Neuronal stem cell (in vitro differentiated cells): Measurements from ENCODE around the gene UBXN6.
A peak's percentile ranks its signal among the peaks of the same experiment; 100 is the strongest.

ENCODE experiments used
- DNase-seq: peaks from one replicate; pipeline ENCODE4 v3.0.0-alpha.2; 2013; ENCODE audit warnings: low spot score
- H2AFZ ChIP-seq: one replicate; pipeline ENCODE4 v1.6.1; 2013; ENCODE audit warnings: mild to moderate bottlenecking, low read length, inconsistent platforms
- H2AK5ac ChIP-seq: 2 replicates; pipeline ENCODE4 v1.6.1; 2013; ENCODE audit warnings: low read depth, mild to moderate bottlenecking, inconsistent platforms, low read length, moderate library complexity, mixed read lengths
- H2BK120ac ChIP-seq: 2 replicates; pipeline ENCODE4 v1.6.1; 2013; ENCODE audit warnings: low read depth, mild to moderate bottlenecking, inconsistent platforms, low read length, moderate library complexity, mixed read lengths
- H2BK12ac ChIP-seq: one replicate; pipeline ENCODE4 v1.6.1; 2013; ENCODE audit warnings: low read length, inconsistent platforms
- H2BK15ac ChIP-seq: 2 replicates; pipeline ENCODE4 v1.6.1; 2013; ENCODE audit warnings: mild to moderate bottlenecking, low read length, inconsistent platforms, mixed read lengths
- H2BK5ac ChIP-seq: one replicate; pipeline ENCODE4 v1.6.1; 2013; ENCODE audit warnings: inconsistent platforms, mild to moderate bottlenecking, low read length, moderate library complexity
- H3K14ac ChIP-seq: one replicate; pipeline ENCODE4 v1.6.1; 2013; ENCODE audit warnings: low read length, inconsistent platforms
- H3K18ac ChIP-seq: 2 replicates; pipeline ENCODE4 v1.6.1; 2013; ENCODE audit warnings: low read length, inconsistent platforms
- H3K23ac ChIP-seq: 2 replicates; pipeline ENCODE4 v1.6.1; 2013; ENCODE audit warnings: low read depth, mild to moderate bottlenecking, mixed read lengths, low read length, inconsistent platforms; ENCODE audit not compliant: poor library complexity
- H3K27ac ChIP-seq: replicated peaks from 3 replicates; pipeline ENCODE4 v1.5.1; 2013; ENCODE audit warnings: low read length, inconsistent platforms
- H3K27me3 ChIP-seq, 3 experiments: 2 replicates each; pipeline ENCODE4 v1.6.1; 2013; ENCODE audit warnings: low read length in 3 of 3, mild to moderate bottlenecking in 2 of 3, inconsistent platforms in 1 of 3, low read depth in 1 of 3, mixed read lengths in 1 of 3, moderate library complexity in 1 of 3; ENCODE audit not compliant: control insufficient read depth in 3 of 3, insufficient read depth in 3 of 3
- H3K36me3 ChIP-seq, 2 donors: replicated peaks in 1 of 2; 2 replicates each; pipeline ENCODE4 v1.6.1; 2013; ENCODE audit warnings: low read length in 2 of 2; ENCODE audit not compliant: control insufficient read depth in 2 of 2, insufficient read depth in 2 of 2
- H3K4ac ChIP-seq: 2 replicates; pipeline ENCODE4 v1.6.1; 2013; ENCODE audit warnings: inconsistent platforms, mild to moderate bottlenecking, low read length, moderate library complexity
- H3K4me1 ChIP-seq, 2 donors: 1 replicate in 1 of 2; 2 replicates in 1 of 2; pipeline ENCODE4 v1.6.1; 2013; ENCODE audit warnings: low read length in 2 of 2, low read depth in 1 of 2; ENCODE audit not compliant: control insufficient read depth in 2 of 2, insufficient read depth in 1 of 2
- H3K4me2 ChIP-seq: one replicate; pipeline ENCODE4 v1.6.1; 2013; ENCODE audit warnings: mild to moderate bottlenecking, low read length, inconsistent platforms; ENCODE audit not compliant: insufficient read depth, poor library complexity, severe bottlenecking
- H3K4me3 ChIP-seq, 2 donors: 2 replicates each; pipeline ENCODE4 v1.5.1; 2013; ENCODE audit warnings: low read length in 2 of 2, mild to moderate bottlenecking in 2 of 2, inconsistent platforms in 1 of 2, moderate library complexity in 1 of 2
- H3K79me1 ChIP-seq: one replicate; pipeline ENCODE4 v1.6.1; 2013; ENCODE audit warnings: low read depth, mild to moderate bottlenecking, inconsistent platforms, low read length, moderate library complexity
- H3K9ac ChIP-seq: one replicate; pipeline ENCODE4 v1.6.1; 2013; ENCODE audit warnings: mild to moderate bottlenecking, low read depth, low read length, inconsistent platforms; ENCODE audit not compliant: poor library complexity
- H3K9me3 ChIP-seq, 2 donors: replicated peaks in 1 of 2; 2 replicates each; pipeline versions ENCODE3 to v1.6.1; 2013; ENCODE audit warnings: low read length in 2 of 2, mild to moderate bottlenecking in 2 of 2, inconsistent platforms in 1 of 2, low read depth in 1 of 2, mixed read lengths in 1 of 2, moderate library complexity in 1 of 2; ENCODE audit not compliant: control insufficient read depth in 2 of 2, insufficient read depth in 1 of 2
- H4K8ac ChIP-seq: one replicate; pipeline ENCODE4 v1.6.1; 2013; ENCODE audit warnings: low read depth, mild to moderate bottlenecking, inconsistent platforms, low read length, moderate library complexity
- H4K91ac ChIP-seq: one replicate; pipeline ENCODE4 v1.6.1; 2013; ENCODE audit warnings: low read length, low read depth, mild to moderate bottlenecking, inconsistent platforms; ENCODE audit not compliant: poor library complexity
- WGBS, 2 donors: extraction: QIAGEN DNeasy Blood & Tissue Kit; methylation state at CpG; one replicate each; pipeline ENCODE4 v1.1.7; 2013; ENCODE audit warnings: missing lambda C conversion rate in 2 of 2, mixed read lengths in 1 of 2; ENCODE audit not compliant: insufficient read length in 2 of 2, insufficient replicate concordance in 1 of 2; ENCODE audit errors: extremely low coverage in 2 of 2; 5-methylcytosine and 5-hydroxymethylcytosine counted together

UBXN6 gene

DNA sequence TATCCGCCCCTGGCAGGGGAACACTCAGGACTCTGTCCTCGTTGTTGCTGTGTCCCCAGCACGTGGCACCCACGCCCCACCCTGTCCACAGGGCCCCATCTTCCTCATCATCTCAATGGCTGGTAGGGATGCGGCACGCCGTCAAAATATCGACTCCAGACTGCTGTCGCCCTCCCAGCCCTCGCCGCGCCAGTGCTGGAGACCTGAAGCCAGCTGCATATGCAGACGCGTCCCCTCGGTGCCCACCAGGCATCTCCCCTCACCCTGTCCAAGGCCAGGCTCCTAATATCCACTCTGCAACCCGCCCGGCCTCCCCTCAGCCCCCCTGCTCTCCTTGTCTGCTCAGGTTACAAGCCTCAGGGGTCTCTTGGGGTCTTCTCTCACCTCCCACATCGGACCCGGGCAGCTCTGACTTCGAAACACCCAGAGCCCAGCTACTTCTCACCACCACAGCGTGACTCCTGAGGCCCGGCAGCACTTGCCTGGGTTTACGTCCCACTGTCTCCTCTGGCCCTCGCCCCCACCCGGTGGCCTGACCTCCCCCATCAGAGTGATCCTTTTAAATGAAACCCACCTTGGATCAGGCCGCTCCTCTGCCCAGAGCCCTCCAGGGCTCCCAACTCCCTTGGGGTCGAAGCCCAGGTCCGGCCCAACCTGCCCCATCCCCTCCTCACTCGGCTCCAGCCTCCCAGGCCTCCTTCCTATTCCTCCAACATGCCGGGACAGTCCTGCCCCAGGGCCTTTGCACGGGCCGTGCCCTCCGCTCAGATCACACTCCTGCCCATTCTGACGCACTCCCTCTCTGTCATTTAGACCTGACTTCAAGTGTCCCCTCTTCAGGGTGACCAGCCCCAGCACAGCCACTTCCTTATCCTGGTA, 48.2 kb upstream of the UBXN6 start:
- Histone ChIP-seq H2AFZ (no peak overlapping the region), H2AK5ac (no peak overlapping the region), H3K4ac (no peak overlapping the region), H3K9me3 (no peaks in the 10 kb centered on the region), H4K8ac (no peak overlapping the region), H3K4me2 (no peak overlapping the region), H3K27me3 (no peaks in the 10 kb centered on the region), H3K36me3 (peaks cover 31 to 38% of the 10 kb centered on the region in 2 donors), H3K27ac (no peak overlapping the region), H3K18ac (no peak overlapping the region), H3K79me1 (peaks cover 6% of the 10 kb centered on the region), H2BK12ac (no peak overlapping the region), H3K4me1 (peaks cover 0 to 11% of the 10 kb centered on the region in 2 donors), H2BK15ac (no peak overlapping the region), H2BK120ac (peak overlapping the region; percentile 61), H2BK5ac (peak overlapping the region; percentile 66), H3K4me3 (peak overlapping the region in 1 of 2 donors; percentile 10), H4K91ac (no peak overlapping the region), H3K9ac (no peak overlapping the region), H3K23ac (peak overlapping the region; percentile 85), H3K14ac (no peak overlapping the region)
- DNase-seq, result no peak
- no CpG with 5 or more reads among the region's 34 CpGs for WGBS, 2 donors

DNA sequence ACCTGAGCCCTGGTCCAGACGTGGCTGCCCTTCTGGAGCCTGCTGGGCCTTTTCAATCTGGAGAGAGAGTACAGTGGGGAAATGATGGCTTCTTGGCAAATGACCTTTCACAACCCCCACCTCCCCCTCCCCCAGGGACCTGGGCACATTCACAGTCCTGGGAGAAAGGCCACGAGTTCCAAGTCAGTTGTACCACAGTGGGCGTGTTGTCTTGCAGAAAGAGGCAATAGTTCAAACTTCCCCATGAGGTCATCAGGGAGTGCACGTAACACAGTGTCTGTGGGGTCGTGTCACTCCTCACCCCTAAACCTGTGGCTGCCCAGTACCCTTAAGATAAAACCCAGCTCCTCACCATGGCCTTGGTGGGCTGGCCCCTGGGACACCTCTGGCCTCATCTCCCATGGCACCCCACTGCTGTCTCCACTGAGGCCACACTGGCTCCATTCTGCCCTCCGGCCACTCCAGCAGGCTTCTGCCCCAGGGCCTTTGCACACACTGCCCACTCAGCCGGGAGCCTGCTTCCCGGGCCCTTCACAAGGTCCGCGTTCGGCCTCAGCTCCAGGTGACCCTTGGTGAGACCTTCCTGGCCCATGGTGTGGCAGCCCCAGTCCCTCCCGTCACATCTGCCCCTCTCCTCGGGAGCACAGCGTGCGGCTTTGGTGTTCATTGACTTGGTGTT, 47.4 kb upstream of the UBXN6 start:
- H3K4me3 ChIP-seq, result no peak overlapping the region
- H3K4ac ChIP-seq, result no peak overlapping the region
- H4K8ac ChIP-seq, result no peak overlapping the region
- no CpG with 5 or more reads among the region's 15 CpGs for WGBS, 2 donors
- H3K27ac ChIP-seq, result no peak overlapping the region
- no peaks in the 10 kb centered on the region for H3K27me3 ChIP-seq
- H3K4me2 ChIP-seq, result no peak overlapping the region
- H3K9me3 ChIP-seq, result no peaks in the 10 kb centered on the region
- no peak overlapping the region for H4K91ac ChIP-seq
- H2AK5ac ChIP-seq, result no peak overlapping the region
- H3K18ac ChIP-seq, result no peak overlapping the region
- H3K23ac ChIP-seq, result peak overlapping the region; percentile 85
- peaks cover 0 to 11% of the 10 kb centered on the region in 2 donors for H3K4me1 ChIP-seq
- H2BK12ac ChIP-seq, result no peak overlapping the region
- no peak overlapping the region for H3K9ac ChIP-seq
- no peak overlapping the region for H3K14ac ChIP-seq
- no peak for DNase-seq
- peaks cover 6% of the 10 kb centered on the region for H3K79me1 ChIP-seq
- H2AFZ ChIP-seq, result no peak overlapping the region
- peaks cover 34 to 45% of the 10 kb centered on the region in 2 donors for H3K36me3 ChIP-seq
- peak overlapping the region; percentile 61 for H2BK120ac ChIP-seq
- H2BK5ac ChIP-seq, result peak overlapping the region; percentile 66
- H2BK15ac ChIP-seq, result no peak overlapping the region

- Histone ChIP-seq H3K23ac (no peak overlapping the region), H3K4me2 (no peak overlapping the region), H2AK5ac (no peak overlapping the region), H2BK12ac (no peak overlapping the region), H3K27me3 (no peaks in the 10 kb centered on the region), H4K8ac (no peak overlapping the region), H3K27ac (no peak overlapping the region), H3K18ac (no peak overlapping the region), H3K4me1 (peaks cover 0 to 11% of the 10 kb centered on the region in 2 donors), H3K36me3 (peaks cover 34 to 50% of the 10 kb centered on the region in 2 donors), H3K4ac (no peak overlapping the region), H3K79me1 (peaks cover 6% of the 10 kb centered on the region), H4K91ac (no peak overlapping the region), H3K9ac (no peak overlapping the region), H3K9me3 (no peaks in the 10 kb centered on the region), H2BK120ac (no peak overlapping the region), H2BK5ac (no peak overlapping the region), H2BK15ac (no peak overlapping the region), H2AFZ (no peak overlapping the region), H3K4me3 (no peak overlapping the region), H3K14ac (peak overlapping the region; percentile 6)
- no CpG with 5 or more reads among the region's 23 CpGs for WGBS, 2 donors
- no peak for DNase-seq
Measured at GRCh38 chr19:4504297-4504701, 46.7 kb upstream of the UBXN6 start.

DNA sequence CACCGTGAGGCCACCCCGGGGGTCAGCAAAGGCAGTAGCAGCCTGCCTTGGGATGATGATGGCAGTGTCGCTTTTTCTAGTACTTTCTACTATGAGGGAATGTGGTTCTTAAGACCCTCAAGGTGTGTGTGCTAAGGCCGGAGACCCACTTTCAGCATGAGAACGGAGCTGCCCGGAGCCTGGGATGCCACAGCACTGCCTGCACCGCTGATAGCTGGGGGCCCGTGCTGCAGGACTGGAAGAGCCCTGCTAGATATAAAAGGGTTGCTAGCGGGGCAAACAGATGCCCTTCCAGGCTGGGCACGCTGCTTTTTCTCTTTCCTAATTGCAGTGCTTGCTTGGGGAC, 46.2 kb upstream of the UBXN6 start:
- Histone ChIP-seq H4K91ac (no peak overlapping the region), H3K79me1 (peaks cover 6% of the 10 kb centered on the region), H3K18ac (no peak overlapping the region), H3K27me3 (no peaks in the 10 kb centered on the region), H2AK5ac (peak overlapping the region; percentile 37), H2AFZ (no peak overlapping the region), H2BK15ac (no peak overlapping the region), H4K8ac (no peak overlapping the region), H3K14ac (no peak overlapping the region), H3K23ac (no peak overlapping the region), H3K36me3 (peaks cover 35 to 52% of the 10 kb centered on the region in 2 donors), H2BK120ac (no peak overlapping the region), H3K9ac (no peak overlapping the region), H3K27ac (no peak overlapping the region), H3K4me2 (no peak overlapping the region), H3K4me1 (peaks cover 0 to 11% of the 10 kb centered on the region in 2 donors), H2BK5ac (no peak overlapping the region), H3K4ac (no peak overlapping the region), H3K9me3 (no peaks in the 10 kb centered on the region), H3K4me3 (no peak overlapping the region), H2BK12ac (no peak overlapping the region)
- no peak for DNase-seq
- no CpG with 5 or more reads among the region's 10 CpGs for WGBS, 2 donors
